OCI-LY3 (cell line): Measurements from ENCODE around the gene SAMD4A.

Source experiments
- CTCF ChIP-seq: fragments of 200-600, 300-600 bp; sonication (generic); IDR thresholded peaks from 2 replicates; pipeline ENCODE4 v1.5.1; 2014; ENCODE audit warnings: antibody characterized with exemption, low read length, low read depth
- EZH2phosphoT487 ChIP-seq: fragments of 200-600 bp; shearing (Covaris generic); IDR thresholded peaks from 2 replicates; pipeline ENCODE4 v1.6.1; 2018; ENCODE audit warnings: antibody characterized with exemption, mixed run types, low read depth

- TF ChIP-seq CTCF (no peak), EZH2phosphoT487 (no peak)
These were observed 136.2 kb downstream of the SAMD4A start for GRCh38 chr14:54703082-54703481.
